ENCODE results near the gene WDR27.

DNA sequence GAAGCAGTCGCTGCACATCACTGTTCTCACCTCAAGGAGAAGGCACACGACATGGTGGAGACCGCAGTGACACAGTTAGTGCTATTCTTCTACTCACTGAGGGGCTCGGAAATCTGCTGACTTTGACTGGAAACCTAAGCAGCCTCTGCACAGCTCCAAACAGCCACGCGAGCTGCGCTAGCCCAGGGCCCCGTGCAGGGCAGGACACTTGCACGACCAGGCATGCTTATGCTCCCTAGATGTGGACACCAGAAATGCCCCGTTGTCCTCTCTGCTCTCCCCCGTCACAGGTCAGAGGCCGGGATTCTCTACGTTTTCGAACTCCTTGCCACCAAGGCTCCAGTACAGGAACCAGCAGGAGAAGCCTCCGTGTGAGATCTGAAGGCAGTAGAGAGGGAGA, 201.1 kb downstream of the WDR27 start:
- TF ChIP-seq, protein P1, sequence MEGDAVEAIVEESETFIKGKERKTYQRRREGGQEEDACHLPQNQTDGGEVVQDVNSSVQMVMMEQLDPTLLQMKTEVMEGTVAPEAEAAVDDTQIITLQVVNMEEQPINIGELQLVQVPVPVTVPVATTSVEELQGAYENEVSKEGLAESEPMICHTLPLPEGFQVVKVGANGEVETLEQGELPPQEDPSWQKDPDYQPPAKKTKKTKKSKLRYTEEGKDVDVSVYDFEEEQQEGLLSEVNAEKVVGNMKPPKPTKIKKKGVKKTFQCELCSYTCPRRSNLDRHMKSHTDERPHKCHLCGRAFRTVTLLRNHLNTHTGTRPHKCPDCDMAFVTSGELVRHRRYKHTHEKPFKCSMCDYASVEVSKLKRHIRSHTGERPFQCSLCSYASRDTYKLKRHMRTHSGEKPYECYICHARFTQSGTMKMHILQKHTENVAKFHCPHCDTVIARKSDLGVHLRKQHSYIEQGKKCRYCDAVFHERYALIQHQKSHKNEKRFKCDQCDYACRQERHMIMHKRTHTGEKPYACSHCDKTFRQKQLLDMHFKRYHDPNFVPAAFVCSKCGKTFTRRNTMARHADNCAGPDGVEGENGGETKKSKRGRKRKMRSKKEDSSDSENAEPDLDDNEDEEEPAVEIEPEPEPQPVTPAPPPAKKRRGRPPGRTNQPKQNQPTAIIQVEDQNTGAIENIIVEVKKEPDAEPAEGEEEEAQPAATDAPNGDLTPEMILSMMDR (IDR thresholded peaks at IDR 0.05; ENCODE audit: poor library complexity, severe bottlenecking) = no peak
- TF ChIP-seq MXI1 (conservative IDR thresholded peaks at IDR 0.05; ENCODE audit: poor library complexity, severe bottlenecking) = no peak
- no peak for TF ChIP-seq RAD21 (conservative IDR thresholded peaks at IDR 0.05)
- no peak for TF ChIP-seq POLR2AphosphoS5 (IDR thresholded peaks at IDR 0.05)
- TF ChIP-seq, protein P2, sequence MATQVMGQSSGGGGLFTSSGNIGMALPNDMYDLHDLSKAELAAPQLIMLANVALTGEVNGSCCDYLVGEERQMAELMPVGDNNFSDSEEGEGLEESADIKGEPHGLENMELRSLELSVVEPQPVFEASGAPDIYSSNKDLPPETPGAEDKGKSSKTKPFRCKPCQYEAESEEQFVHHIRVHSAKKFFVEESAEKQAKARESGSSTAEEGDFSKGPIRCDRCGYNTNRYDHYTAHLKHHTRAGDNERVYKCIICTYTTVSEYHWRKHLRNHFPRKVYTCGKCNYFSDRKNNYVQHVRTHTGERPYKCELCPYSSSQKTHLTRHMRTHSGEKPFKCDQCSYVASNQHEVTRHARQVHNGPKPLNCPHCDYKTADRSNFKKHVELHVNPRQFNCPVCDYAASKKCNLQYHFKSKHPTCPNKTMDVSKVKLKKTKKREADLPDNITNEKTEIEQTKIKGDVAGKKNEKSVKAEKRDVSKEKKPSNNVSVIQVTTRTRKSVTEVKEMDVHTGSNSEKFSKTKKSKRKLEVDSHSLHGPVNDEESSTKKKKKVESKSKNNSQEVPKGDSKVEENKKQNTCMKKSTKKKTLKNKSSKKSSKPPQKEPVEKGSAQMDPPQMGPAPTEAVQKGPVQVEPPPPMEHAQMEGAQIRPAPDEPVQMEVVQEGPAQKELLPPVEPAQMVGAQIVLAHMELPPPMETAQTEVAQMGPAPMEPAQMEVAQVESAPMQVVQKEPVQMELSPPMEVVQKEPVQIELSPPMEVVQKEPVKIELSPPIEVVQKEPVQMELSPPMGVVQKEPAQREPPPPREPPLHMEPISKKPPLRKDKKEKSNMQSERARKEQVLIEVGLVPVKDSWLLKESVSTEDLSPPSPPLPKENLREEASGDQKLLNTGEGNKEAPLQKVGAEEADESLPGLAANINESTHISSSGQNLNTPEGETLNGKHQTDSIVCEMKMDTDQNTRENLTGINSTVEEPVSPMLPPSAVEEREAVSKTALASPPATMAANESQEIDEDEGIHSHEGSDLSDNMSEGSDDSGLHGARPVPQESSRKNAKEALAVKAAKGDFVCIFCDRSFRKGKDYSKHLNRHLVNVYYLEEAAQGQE (IDR thresholded peaks at IDR 0.05; ENCODE audit: borderline replicate concordance) = no peak
- TF ChIP-seq EP300 (conservative IDR thresholded peaks at IDR 0.05; ENCODE audit: poor library complexity, severe bottlenecking) = no peak

Measured in neural cell (in vitro differentiated cells).